Ramos (cell line): ENCODE results near the gene RAVER1.

Source experiments
- in situ Hi-C: fragments of 300-500 bp; cut with MboI; formaldehyde crosslinking; loops from one replicate; pipeline ENCODE4 v1.14.3; 2022; ENCODE audit warnings: low sequenced_read_pairs; ENCODE audit not compliant: unreplicated experiment

The RAVER1 gene

DNA sequence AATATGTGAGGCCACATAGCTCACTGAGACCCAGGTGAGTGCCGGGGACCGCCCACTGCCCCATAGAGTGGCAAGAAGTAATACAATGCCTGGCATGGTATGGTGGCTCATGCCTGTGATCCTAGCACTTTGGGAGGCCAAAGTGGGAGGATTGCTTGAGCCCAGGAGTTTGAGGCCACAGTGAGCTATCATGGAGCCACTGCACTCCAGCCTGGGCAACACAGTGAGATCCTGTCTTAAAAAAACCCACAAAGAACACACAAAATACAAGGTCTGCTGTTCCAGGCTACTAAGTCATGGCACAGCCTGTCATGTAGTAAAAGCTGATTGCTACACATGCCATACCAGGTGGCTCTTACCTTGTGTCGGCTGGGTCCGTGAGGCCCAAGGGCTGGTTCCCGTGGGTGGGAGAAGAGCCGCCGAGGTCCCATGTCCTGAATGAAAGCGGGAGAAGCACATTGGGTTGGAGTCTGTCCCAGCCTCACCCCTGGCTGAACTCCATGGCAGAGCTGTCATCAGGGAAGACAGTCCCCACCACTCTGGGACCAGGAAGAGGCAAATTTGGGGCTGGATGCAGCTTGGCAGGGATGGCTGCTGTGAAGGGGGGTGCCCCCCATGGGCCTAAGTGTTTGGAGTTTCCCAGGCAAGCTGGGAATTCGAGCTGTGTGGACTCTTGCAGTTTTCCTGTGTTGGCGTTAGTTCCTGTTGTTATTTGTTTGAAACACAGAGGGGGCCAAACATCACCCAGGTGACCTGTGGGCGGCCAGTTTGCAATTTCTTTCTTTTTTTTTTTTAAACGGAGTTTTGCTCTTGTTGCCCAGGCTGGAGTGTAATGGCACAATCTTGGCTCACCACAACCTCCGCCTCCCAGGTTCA is 14.3 kb downstream of the RAVER1 start:
- in situ Hi-C loops, result no loop called here

DNA sequence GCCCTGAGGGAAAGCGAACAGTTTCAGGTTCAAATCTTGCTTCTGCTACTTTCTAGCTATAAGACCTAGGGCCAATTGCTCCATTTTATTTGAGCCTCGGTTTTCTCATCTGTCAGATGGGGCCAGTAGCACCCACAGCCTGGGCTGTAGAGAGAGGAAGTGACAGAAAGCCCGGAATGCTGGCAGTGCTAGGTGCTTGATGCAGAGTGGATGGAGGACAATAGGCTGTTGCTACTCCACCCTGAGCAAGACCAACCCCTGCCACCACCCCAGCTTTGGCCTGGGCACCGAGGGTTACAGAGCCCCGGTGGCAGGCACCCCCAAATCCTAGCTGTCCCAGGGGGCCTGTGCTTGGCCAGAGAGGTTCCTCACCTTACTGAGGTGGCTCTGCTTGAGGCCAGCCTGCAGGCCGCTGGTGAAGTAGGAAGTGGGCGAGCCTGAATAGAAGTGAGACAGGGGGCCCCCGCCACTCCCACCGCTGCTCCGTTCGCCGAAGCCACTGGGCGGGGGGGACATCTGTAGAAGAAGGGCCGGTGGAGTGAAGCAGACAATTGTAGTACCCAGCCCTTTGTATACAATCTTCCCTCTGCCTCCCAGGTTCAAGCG is 15.4 kb downstream of the RAVER1 start:
- in situ Hi-C loops, result no loop called here

DNA sequence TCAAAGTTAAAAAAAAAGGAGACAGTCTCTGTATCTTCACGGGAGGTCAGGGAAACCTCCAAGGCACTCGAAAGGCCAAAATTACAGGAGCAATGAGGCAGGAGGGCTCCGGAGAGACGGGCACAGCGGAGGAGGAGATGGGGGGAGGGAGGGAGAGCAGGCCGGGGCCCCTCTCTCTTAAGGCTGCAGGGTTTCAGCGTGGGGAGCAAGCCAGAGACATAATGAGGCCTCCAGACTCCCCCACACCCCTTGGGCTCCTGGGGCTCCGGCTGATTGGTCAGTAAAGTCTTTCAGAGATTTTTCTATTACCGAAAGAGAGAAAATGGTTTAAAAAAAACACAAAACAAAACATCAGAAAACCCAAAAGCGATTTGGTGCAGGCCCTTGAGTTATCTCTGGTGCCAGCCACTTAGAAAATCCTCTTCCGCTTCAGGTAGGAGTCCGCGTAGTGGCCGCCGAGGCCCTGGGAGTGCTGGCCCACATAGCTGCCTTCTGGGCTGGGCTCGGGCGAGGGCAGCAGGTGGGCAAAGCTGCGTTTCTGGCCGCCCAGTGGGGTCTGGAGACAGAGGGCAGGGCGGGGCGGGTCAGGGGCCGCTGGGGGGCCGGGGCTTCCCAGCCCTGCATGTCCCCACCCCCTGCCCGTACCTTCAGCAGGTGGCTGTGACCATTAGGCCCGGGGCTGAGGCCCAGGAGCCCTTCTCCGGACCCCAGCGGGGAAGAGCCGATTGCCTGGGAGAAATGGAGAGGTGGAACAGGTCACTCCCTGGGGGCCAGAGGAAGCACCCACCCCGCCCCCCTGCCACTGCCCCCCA is 16.1 kb downstream of the RAVER1 start:
- in situ Hi-C loops, result no loop called here

DNA sequence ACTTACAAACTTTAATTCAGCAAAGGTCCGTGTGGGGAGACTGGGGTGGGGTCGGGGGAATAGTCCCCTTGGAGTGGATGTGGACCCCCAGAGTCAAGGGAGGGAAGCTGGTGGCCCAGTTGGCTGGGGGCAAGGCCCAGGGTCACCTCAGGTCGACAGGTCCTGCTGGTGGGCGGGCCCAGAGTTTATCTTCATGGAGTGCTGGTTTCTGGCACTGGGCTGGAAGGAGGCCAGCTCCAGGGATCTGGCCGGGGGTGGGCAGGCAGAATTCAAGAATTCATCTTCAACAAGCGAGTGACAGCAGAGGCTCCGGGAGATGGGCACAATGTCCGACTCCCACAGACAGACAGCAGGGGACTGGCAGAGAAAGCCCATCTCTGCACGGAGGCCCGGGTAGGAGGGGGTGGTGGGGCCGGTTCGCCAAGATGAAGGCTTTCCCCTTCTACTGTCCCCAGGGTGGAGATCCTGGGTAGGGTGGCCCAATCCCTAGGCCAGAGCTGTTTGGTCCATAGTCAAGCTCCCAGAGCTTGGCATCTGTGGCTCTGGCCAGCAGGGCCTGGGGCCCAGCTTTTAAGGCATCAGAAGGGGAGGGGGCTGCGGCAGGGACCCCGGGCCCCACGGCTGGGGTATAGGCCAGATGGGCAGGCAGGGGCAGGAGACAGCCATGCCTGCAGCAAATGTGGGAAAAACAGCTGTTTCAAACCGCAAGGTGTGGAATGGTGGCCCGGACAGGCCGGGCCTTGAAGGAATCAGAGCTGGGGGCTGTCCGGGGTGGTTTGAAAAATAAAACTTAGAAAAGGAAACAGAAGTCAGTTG is 16.9 kb downstream of the RAVER1 start:
- in situ Hi-C loops, result no loop called here

DNA sequence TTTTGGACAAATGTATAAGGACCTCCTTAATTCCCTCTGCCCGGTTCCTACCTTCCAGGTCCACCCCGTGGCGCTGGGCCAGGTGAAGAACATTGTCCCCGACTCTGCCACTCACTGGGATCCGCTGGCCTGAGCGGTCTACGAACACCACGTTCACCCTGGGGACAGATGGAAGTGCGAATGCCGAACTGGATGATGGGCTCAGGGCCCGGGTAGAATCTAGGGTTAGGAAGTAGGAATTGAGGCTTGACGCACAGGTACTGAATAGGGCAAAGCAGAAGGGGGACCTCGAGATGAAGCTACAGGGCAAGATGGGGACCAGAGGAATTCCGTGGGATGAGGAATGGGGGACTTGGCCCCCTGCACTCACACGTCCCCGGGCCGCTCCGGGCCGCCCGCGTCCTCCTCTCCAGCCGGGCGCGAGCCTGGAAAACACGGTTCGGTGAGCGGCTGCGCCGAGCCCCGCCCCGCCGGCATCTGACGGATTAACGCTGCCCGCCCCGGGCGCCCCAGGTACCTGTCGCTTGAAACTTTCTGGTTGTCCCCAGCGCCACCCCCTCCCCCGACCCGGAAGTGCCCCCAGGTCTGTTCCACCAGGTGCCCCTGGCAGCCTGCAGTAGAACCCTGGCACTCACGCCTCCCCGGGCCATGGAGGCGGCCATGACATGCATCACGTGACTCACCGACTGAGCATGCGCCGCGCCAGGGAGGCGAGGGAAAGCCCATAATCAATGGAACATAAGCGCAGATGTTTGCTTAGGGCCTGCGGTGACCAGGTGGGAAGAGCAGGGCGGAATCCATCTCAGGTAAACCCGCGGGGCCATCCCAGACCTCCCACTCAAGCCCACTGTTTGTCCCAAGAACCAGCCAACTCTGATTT is 17.8 kb downstream of the RAVER1 start, which contains the start of gene FDX2:
Gene FDX2 (minus strand): TSS at position 681 of the 880 bp plus-strand sequence. CDS start 19 bp downstream, at position 662.
- in situ Hi-C loops, result no loop called here

DNA sequence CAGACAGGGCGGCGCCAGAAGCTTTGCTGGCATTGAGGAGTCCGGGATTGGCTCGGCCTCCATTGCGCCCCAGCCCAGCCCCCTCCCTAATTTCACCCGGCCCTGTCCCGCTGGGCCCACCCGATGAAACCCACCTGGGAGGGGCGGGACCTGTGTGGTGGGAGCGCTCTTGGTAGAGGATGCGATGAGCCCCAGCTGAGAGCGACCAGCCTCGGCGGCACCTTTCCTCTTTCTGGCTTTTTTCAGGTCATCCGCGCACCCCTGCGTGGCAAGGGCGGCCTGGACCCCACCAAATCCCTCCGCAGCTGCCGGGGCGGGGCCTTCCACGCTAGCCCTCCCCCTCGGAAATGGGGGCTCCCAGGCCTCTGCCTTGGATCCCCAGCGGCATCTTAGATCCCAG is 23.9 kb downstream of the RAVER1 start, which contains the start of gene ZGLP1:
Gene ZGLP1 (minus strand): TSS at position 393 of the 400 bp plus-strand sequence.
- in situ Hi-C loops, result no loop called here

DNA sequence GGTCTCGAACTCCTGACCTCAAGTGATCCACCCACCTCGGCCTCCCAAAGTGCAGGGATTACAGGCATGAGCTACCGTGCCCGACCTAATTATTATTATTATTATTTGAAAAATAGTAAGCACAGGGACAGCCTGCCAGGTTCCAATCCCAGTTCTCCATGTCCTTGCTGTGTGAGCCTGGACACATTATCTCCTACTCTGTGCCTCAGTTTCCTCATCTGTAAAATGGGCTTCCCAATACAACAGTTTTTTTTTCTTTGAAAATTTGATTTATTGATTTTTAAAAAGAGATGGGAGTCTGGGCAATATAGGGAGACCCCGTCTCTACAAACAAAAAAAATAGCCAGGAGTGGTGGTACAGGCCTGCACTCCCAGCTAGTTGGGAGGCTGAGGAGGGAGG is 27.0 kb downstream of the RAVER1 start:
- in situ Hi-C loops, result no loop called here

DNA sequence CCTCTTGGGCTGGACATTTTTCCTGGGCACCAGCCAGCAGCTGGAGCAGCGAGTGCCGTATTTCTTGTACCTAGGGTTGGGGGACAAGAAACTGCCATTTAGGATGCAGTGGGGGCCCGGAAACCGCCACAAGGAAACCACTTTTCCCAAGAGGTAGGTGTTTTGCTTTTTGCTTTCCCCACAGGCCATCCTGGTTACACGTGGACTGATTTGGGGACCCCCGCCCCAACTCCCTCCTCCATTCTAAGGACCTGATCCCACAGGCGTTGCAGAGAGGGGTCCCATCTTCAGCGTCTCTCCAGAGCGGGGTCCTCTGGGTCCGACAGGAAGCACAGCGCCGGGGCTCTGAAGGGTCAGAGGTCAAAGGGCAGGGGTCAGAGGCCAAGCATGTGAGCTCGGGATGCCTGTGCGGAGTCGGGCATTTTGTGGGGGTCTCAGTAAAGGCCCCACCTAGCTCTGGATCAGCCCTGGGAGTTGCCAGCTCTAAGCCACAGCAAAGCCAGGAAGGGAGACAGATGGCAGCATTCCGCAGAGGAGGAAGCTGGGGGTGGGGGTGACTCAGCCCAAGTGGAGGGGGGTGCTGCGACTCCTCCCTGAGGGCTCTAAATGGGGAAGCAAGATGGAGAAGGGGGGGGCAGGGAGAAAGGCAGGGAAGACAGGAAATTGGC is 28.1 kb downstream of the RAVER1 start:
- in situ Hi-C loops, result no loop called here

DNA sequence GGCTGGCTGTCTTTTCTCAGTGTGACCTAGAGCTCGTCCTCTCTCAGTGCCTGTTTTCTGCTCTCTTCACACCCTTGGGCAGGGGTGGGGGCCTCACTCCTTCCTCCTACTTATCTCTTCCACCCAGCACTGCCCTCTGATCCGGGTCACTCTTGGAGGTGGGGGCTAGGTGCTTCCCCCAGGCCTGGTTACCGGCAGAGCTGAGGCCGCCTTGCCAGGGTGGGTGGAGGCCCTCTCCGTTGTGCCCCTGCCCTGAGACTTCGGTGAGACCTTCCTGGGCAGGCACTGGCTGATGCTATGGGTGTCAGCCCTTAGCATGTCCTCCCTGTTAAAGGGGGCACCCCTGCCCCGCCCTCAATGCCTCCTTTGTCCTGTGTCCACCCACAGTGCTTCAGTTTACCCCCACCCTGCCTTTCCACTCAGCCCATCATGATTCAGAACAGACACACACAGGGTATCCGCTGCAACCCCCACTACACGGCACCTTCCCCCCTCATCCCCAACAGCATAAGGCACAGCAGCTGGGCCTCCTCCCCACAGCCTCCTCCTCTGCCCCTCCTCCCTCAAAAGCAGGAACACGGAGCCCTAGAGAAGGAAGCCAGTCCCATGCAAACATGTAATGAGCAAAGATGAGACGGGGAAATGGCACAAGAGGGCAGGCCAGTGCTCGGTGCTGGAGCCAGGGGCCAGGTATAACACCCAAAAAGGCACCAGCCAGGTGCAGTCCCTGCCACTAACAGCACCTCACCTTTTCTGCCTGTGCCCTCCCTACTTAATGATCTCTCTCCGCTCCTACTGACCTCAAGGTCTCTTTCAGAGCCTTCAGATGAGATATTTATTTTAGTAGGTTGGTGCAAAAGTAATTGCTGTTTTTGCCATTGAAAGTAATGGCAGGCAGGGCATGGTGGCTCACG is 33.5 kb downstream of the RAVER1 start:
- in situ Hi-C loops, result no loop called here

DNA sequence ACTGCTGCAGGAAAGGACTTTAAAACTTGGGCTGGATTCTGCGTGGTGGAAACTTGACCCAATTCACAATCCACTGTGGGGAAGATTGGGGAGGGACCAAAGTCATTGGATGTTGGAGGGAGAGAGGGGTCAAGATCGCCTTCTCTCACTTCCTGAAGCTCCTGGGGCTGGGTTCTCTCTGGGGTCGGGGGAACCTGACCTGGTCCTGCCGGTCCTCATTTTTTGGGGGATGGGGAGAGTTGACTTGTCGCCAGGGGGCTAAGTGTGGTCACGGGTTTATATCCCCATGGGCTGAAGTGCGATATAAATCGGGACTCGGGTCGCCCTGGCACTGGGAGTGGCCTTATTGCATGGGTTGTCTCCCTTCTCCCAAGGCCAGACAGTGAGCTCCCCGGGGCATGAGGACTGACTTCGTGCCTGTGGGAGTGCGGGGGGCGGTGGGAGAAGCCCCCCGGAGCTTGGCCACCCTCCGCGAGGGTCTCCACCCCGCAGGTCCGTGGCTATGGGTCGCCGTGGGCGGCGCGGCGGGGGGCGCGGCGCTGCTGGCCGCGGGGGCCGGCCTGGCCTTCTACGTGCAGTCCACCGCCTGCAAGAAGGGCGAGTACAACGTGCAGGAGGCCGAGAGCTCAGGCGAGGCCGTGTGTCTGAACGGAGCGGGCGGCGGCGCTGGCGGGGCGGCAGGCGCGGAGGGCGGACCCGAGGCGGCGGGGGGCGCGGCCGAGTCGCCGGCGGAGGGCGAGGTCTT is 37.3 kb downstream of the RAVER1 start:
- in situ Hi-C loops, result no loop called here

DNA sequence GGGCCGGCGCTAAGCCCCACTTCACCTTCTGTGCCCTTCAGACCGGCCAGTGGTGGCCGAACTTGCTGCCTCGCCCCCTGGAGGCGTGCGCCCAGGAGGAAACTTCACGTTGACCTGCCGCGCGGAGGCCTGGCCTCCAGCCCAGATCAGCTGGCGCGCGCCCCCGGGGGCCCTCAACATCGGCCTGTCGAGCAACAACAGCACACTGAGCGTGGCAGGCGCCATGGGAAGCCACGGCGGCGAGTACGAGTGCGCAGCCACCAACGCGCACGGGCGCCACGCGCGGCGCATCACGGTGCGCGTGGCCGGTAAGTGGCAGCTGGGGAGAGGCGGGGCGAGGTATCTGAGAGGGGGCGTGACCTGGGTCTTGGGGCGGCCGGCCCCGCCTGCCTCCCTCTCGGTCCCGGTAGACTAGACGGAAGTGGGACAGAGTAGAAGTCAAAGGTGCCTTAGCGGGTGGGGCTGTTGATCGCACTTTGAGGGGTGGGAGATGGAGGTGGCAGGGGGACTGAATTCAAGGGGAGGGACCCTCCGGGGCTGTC is 38.0 kb downstream of the RAVER1 start:
- in situ Hi-C loops, result no loop called here

DNA sequence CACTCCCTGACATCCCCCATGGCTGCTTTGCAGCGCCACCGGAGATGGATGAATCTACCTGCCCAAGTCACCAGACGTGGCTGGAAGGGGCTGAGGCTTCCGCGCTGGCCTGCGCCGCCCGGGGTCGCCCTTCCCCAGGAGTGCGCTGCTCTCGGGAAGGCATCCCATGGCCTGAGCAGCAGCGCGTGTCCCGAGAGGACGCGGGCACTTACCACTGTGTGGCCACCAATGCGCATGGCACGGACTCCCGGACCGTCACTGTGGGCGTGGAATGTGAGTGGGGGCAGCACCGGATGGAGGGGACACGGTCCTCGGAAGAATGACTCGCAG is 39.0 kb downstream of the RAVER1 start:
- in situ Hi-C loops, result no loop called here

DNA sequence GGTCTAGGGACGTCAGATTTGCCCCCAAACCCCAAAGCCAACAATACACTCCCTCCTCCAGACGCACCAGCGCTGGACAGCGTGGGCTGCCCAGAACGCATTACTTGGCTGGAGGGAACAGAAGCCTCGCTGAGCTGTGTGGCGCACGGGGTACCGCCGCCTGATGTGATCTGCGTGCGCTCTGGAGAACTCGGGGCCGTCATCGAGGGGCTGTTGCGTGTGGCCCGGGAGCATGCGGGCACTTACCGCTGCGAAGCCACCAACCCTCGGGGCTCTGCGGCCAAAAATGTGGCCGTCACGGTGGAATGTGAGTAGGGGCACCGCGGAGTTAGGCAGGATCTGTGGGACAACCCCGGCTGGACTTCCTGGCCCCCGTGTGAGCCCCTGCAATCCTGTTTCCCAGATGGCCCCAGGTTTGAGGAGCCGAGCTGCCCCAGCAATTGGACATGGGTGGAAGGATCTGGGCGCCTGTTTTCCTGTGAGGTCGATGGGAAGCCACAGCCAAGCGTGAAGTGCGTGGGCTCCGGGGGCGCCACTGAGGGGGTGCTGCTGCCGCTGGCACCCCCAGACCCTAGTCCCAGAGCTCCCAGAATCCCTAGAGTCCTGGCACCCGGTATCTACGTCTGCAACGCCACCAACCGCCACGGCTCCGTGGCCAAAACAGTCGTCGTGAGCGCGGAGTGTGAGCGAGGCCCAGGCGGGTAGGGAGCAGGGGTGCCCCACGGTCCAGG is 39.5 kb downstream of the RAVER1 start:
- in situ Hi-C loops, result no loop called here

DNA sequence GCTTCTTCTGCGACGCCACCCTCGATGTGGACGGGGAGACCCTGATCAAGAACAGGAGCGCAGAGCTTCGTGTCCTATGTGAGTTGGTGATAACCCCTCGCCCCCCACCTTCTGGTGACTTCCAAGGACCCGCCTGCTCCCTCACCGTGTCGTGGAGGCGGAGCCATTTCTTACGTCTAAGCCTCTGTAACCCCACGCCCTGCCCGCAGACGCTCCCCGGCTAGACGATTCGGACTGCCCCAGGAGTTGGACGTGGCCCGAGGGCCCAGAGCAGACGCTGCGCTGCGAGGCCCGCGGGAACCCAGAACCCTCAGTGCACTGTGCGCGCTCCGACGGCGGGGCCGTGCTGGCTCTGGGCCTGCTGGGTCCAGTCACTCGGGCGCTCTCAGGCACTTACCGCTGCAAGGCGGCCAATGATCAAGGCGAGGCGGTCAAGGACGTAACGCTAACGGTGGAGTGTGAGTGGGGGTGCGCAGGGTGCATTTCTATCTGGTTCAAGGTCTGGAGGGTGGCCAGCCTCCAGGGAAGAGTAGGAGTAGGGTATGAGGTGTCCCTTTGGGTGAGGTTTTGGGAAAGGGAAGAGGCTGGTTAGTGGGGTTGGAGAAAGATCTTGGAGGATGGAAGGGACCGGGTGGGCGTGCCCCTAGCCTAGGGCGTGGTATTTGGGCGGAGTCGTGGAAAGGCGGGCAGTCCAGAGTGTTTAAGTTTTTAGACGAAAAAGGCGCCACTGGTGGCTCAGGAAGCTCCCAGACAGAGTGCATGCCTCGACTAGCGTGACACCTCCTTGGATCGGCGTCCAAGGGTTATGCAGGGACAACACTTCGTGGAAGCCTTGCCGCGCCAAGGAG is 40.3 kb downstream of the RAVER1 start:
- in situ Hi-C loops, result no loop called here

DNA sequence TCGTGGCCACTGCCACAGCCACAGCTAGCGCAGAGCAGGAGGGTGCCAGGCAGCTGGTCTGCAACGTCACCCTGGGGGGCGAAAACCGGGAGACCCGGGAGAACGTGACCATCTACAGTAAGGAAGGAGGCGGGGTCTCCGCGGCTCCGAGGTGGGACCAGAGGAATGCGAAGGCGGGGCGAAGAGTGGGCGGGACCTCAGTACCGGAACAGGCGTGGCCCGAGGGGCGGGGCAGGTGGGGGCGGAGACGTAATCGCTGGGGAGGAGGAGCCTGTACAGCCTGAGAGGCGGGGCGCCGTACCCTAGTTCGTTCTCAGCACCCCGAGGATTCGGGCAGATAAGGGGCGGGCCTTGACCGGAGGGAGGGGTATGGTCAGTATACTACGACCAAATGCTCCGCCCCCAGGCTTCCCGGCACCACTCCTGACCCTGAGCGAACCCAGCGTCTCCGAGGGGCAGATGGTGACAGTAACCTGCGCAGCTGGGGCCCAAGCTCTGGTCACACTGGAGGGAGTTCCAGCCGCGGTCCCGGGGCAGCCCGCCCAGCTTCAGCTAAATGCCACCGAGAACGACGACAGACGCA is 41.0 kb downstream of the RAVER1 start:
- in situ Hi-C loops, result no loop called here
